HG02588 (cell line): ENCODE data around the gene NUBPL.

Source experiments
- ATAC-seq: cut with Tn5 transposase; IDR thresholded peaks from one replicate; pipeline ENCODE4 v1.9.1; 2021; ENCODE audit warnings: mild to moderate bottlenecking, moderate library complexity; ENCODE audit not compliant: unreplicated experiment

Gene NUBPL

DNA sequence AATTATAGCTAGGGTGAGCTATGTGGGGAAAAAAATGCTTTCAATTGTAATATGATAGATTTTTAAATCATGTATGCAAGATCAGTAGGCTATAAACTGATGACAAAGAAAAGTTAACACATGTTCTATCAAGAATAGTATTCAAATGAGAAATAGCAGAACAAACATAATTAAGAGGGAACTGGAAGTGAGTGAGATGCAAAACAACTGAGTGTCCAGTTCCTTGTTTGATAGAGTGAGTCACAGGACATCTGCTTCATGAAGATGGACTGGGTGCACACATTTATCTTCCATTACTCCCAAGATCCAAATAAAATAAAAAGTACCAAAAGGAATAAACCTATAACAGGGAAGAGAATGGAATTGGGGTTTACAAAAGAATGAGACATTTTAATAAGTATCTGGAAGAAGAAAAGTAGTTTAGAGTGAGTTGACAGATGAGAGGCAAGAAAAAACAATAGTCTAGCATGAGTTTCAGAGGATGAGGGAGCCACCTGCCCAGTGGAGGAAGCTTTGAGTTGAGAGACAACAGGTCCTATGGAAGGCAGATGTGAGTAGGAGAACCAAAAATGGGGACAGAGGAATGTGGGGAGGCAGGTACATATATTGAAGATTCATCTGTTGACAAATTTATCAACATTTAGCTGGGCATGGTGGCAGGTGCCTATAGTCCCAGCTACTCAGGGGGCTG, 337.8 kb downstream of the NUBPL start:
- no peak for ATAC-seq

DNA sequence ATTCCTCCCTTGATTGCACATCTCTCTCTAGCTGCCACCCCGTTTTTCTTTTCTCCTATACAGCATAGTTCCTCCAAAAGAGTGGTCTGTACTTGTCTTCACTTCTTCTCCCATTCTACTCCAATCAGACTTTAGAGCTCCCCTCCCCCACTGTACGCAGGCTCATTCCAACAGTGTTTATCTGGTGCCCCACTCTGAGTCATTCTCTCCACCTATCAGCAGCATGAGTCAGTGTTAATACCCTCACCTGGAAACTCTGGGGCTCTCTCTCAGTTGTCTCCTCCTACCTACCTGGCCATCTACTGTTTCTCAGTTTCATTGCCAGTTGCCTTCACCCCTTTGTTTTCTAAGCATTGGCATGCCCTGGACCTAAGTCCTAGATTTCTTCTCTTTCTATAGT, 340.8 kb downstream of the NUBPL start:
- no peak for ATAC-seq

GRCh38 chr14:31902945-31903646, 341.9 kb downstream of the NUBPL start:
- no peak for ATAC-seq

- ATAC-seq = no peak
Observed at GRCh38 chr14:31909977-31910376, 348.8 kb downstream of the NUBPL start.
